Measurements from ENCODE around the gene ECT2.
A peak's percentile ranks its signal among the peaks of the same experiment; 100 is the strongest.
"Not testable (repeated sequence)": the region's sequence is repeated elsewhere in the genome, so short reads cannot be mapped to it uniquely, and the experiment has no call there.

ECT2 gene

GRCh38 chr3:172813462-172813861, 62.9 kb downstream of the ECT2 start:
- DNase-seq (ENCODE audit: low spot score): no peak

GRCh38 chr3:172814738-172815137, 64.2 kb downstream of the ECT2 start:
- no peak for DNase-seq (ENCODE audit: low spot score)

- DNase-seq (ENCODE audit: low spot score): no peak
Measured at GRCh38 chr3:172815857-172816256, 65.3 kb downstream of the ECT2 start.

GRCh38 chr3:172816281-172816680, 65.8 kb downstream of the ECT2 start:
- no peak for DNase-seq (ENCODE audit: low spot score)

- DNase-seq (ENCODE audit: low spot score): no peak
Measured at GRCh38 chr3:172816968-172817367, 66.4 kb downstream of the ECT2 start.

- DNase-seq (ENCODE audit: low spot score): no peak
Measured at GRCh38 chr3:172820492-172820891, 70.0 kb downstream of the ECT2 start.

GRCh38 chr3:172824229-172824628, 73.7 kb downstream of the ECT2 start:
- DNase-seq (ENCODE audit: low spot score): no peak

GRCh38 chr3:172827231-172827630, 76.7 kb downstream of the ECT2 start:
- DNase-seq (ENCODE audit: low spot score): not testable (repeated sequence)

GRCh38 chr3:172832983-172833382, 82.5 kb downstream of the ECT2 start:
- no peak for DNase-seq (ENCODE audit: low spot score)

GRCh38 chr3:172836390-172836997, 86.0 kb downstream of the ECT2 start:
- DNase-seq (ENCODE audit: low spot score): peak; percentile 35

- no peak for DNase-seq (ENCODE audit: low spot score)
Measured at GRCh38 chr3:172839679-172840078, 89.2 kb downstream of the ECT2 start.

- DNase-seq (ENCODE audit: low spot score): no peak
Measured at GRCh38 chr3:172840463-172840862, 89.9 kb downstream of the ECT2 start.

GRCh38 chr3:172840913-172841312, 90.4 kb downstream of the ECT2 start:
- DNase-seq (ENCODE audit: low spot score): no peak

- DNase-seq (ENCODE audit: low spot score): no peak
Measured at GRCh38 chr3:172844428-172844827, 93.9 kb downstream of the ECT2 start.

- no peak for DNase-seq (ENCODE audit: low spot score)
Measured at GRCh38 chr3:172846103-172846561, 95.6 kb downstream of the ECT2 start.

GRCh38 chr3:172846706-172847105, 96.2 kb downstream of the ECT2 start:
- no peak for DNase-seq (ENCODE audit: low spot score)

GRCh38 chr3:172847292-172847691, 96.8 kb downstream of the ECT2 start:
- DNase-seq (ENCODE audit: low spot score): no peak

GRCh38 chr3:172848910-172849309, 98.4 kb downstream of the ECT2 start:
- DNase-seq (ENCODE audit: low spot score): no peak

GRCh38 chr3:172853005-172853404, 102.5 kb downstream of the ECT2 start:
- no peak for DNase-seq (ENCODE audit: low spot score)

- peak; percentile 63 for DNase-seq (ENCODE audit: low spot score)
Measured at GRCh38 chr3:172853921-172854666, 103.6 kb downstream of the ECT2 start.

GRCh38 chr3:172855037-172855436, 104.5 kb downstream of the ECT2 start:
- DNase-seq (ENCODE audit: low spot score): no peak

GRCh38 chr3:172856795-172857742, 106.5 kb downstream of the ECT2 start:
- DNase-seq (ENCODE audit: low spot score): no peak

- no peak for DNase-seq (ENCODE audit: low spot score)
Measured at GRCh38 chr3:172859041-172859440, 108.5 kb downstream of the ECT2 start.
